ENCODE results near the gene C1orf74. TPM values are rescaled to one million over a fixed set of nuclear protein-coding genes. Genes with fewer than 3 reads are reported as not detected.

C1orf74 gene
- total RNA-seq, 2 experiments from 2014 or later, result 2.8 to 3.0 TPM

- no peak overlapping the region for H3K27ac Mint-ChIP-seq
- no peak for ATAC-seq
- DNase-seq, result no peak
- CTCF ChIA-PET, result interaction anchor here (1.3 to 5.7 kb wide), 3 partner anchors 12 to 20 kb away, joined by 3 to 31 read pairs (median 4); no protein-coding TSS in a partner anchor
- intact Hi-C loops (cut with micrococcal nuclease), result no loop called here
- TF ChIP-seq CTCF (IDR thresholded peaks at IDR 0.05), result no peak
- peaks cover 3% of the 10 kb centered on the region for H3K27me3 Mint-ChIP-seq
- no peaks in the 10 kb centered on the region for H3K36me3 Mint-ChIP-seq (ENCODE audit: low read depth)
- H3K4me1 Mint-ChIP-seq (ENCODE audit: low read depth), result peaks cover 21% of the 10 kb centered on the region
- H3K9me3 Mint-ChIP-seq, result no peaks in the 10 kb centered on the region
- no peak overlapping the region for H3K4me3 Mint-ChIP-seq
- POLR2A ChIA-PET, result interaction anchor here (0.6 kb wide), 1 partner anchor 1589 kb away, joined by 3 read pairs; no protein-coding TSS in a partner anchor
These were observed 23.1 kb upstream of the C1orf74 start for GRCh38 chr1:209807509-209807908.

- no peak for TF ChIP-seq CTCF (IDR thresholded peaks at IDR 0.05)
- Mint-ChIP-seq H3K27ac (peak within 1 kb of the TSS; percentile 71), H3K27me3 (peaks cover 3% of the 10 kb centered on the region), H3K4me1 (ENCODE audit: low read depth) (peaks cover 21% of the 10 kb centered on the region), H3K36me3 (ENCODE audit: low read depth) (no peaks in the 10 kb centered on the region), H3K9me3 (no peaks in the 10 kb centered on the region), H3K4me3 (peak within 1 kb of the TSS; percentile 77)
- POLR2A ChIA-PET, result interaction anchor here (0.6 to 0.8 kb wide), 3 partner anchors 9 to 147 kb away, joined by 3 to 5 read pairs (median 3); no protein-coding TSS in a partner anchor
- peak; percentile 79 for DNase-seq
- peak; percentile 94 for ATAC-seq
- intact Hi-C loops (cut with micrococcal nuclease), result no loop called here
- CTCF ChIA-PET, result interaction anchor here (0.6 to 5.7 kb wide), 3 partner anchors 16 to 31 kb away, joined by 3 to 31 read pairs (median 3); partner anchors contain the start of gene C1orf74
These were observed 21.8 kb upstream of the C1orf74 start, which contains the start of gene IRF6 for GRCh38 chr1:209805875-209806760. TSS of gene IRF6 (minus strand) at chr1:209806142. CDS start at chr1:209801413, 4,729 bp downstream.

- ATAC-seq (no peak), DNase-seq (no peak)
- intact Hi-C loops (cut with micrococcal nuclease), result no loop called here
- H3K36me3 Mint-ChIP-seq (ENCODE audit: low read depth), result no peaks in the 10 kb centered on the region
- peaks cover 3% of the 10 kb centered on the region for H3K27me3 Mint-ChIP-seq
- no peaks in the 10 kb centered on the region for H3K9me3 Mint-ChIP-seq
- no peak for TF ChIP-seq CTCF (IDR thresholded peaks at IDR 0.05)
- CTCF ChIA-PET, result interaction anchor here (5.7 kb wide), 1 partner anchor 17 kb away, joined by 31 read pairs; no protein-coding TSS in a partner anchor
- peaks cover 21% of the 10 kb centered on the region for H3K4me1 Mint-ChIP-seq (ENCODE audit: low read depth)
- H3K27ac Mint-ChIP-seq, result no peak overlapping the region
- POLR2A ChIA-PET, result interaction anchor here (0.6 to 1.3 kb wide), 3 partner anchors 10 to 146 kb away, joined by 3 read pairs; no protein-coding TSS in a partner anchor
- peak overlapping the region; percentile 77 for H3K4me3 Mint-ChIP-seq
These were observed 21.0 kb upstream of the C1orf74 start for GRCh38 chr1:209805341-209805781.

GRCh38 chr1:209803568-209803967, 19.2 kb upstream of the C1orf74 start:
- no peak for TF ChIP-seq CTCF (IDR thresholded peaks at IDR 0.05)
- DNase-seq, result no peak
- Mint-ChIP-seq H3K9me3 (no peaks in the 10 kb centered on the region), H3K27ac (no peak overlapping the region), H3K4me3 (no peak overlapping the region), H3K36me3 (ENCODE audit: low read depth) (no peaks in the 10 kb centered on the region), H3K4me1 (ENCODE audit: low read depth) (peaks cover 21% of the 10 kb centered on the region), H3K27me3 (peaks cover 3% of the 10 kb centered on the region)
- intact Hi-C loops (cut with micrococcal nuclease), result no loop called here
- CTCF ChIA-PET, result interaction anchor here (4.8 kb wide), 1 partner anchor 19 kb away, joined by 29 read pairs; no protein-coding TSS in a partner anchor
- POLR2A ChIA-PET, result interaction anchor here (0.6 kb wide), 1 partner anchor 35 kb away, joined by 3 read pairs; no protein-coding TSS in a partner anchor
- no peak for ATAC-seq
